ENCODE measurements around the gene AGPS. TPM values are rescaled to one million over a fixed set of nuclear protein-coding genes. Genes with fewer than 3 reads are reported as not detected.
A peak's percentile ranks its signal among the peaks of the same experiment; 100 is the strongest.

Gene AGPS
- total and polyA plus RNA-seq, 9 of the 15 experiments (the other 6 are each of a cell fraction or from before 2014, with no cell fraction given), result 15.5 to 211 (median 63.1) TPM

- FAIRE-seq (no peak), DNase-seq (ENCODE audit: extremely low read depth in 1 of 4, low spot score in 3 of 4) (no peak), ATAC-seq (no peak)
- in situ Hi-C loops (cut with MboI), result no loop called here
- no peak for TF ChIP-seq ZNF175 (CRISPR knock-in tag; IDR thresholded peaks at IDR 0.05; ENCODE audit: low read depth)
- Histone ChIP-seq H4K20me1 (replicated peaks; ENCODE audit: control insufficient read depth, insufficient read depth, low read length) (no peaks in the 10 kb centered on the region), H3K4me2 (ENCODE audit: insufficient read depth, low read length) (no peak overlapping the region), H3K36me3 (ENCODE audit: control insufficient read depth, insufficient read depth, low read length) (peaks cover 34% of the 10 kb centered on the region; the same call in 1 of the 3 replicates), H2AFZ (ENCODE audit: low read depth, low read length) (no peak overlapping the region), H3K9me1 (ENCODE audit: control insufficient read depth, insufficient read depth, low read length) (no peaks in the 10 kb centered on the region), H3K9me3 (replicated peaks; ENCODE audit: control insufficient read depth, insufficient read depth, low read depth, low read length) (peaks cover 4% of the 10 kb centered on the region; the same call in 1 of the 2 replicates), H3K27ac (ENCODE audit: extremely low read depth, low read depth, low read length) (no peak overlapping the region), H3K4me3 (no peak overlapping the region), H3K27me3 (ENCODE audit: control insufficient read depth in 2 of 2, insufficient read depth in 2 of 2, low read length in 2 of 2) (no peaks in the 10 kb centered on the region), H3K79me2 (ENCODE audit: control insufficient read depth, insufficient read depth, low read length) (no peaks in the 10 kb centered on the region), H3K4me1 (replicated peaks in 1 of 2; ENCODE audit: control insufficient read depth in 2 of 2, insufficient read depth in 2 of 2, low read length in 2 of 2) (no peaks in the 10 kb centered on the region), H3K9ac (ENCODE audit: insufficient read depth in 1 of 2, low read depth in 2 of 2, low read length in 2 of 2) (no peak overlapping the region)
- ChIA-PET CTCF (ENCODE audit: low intra/inter-chr PET ratio) (interaction anchor here (0.6 kb wide), 1 partner anchor 147 kb away, joined by 3 read pairs; no protein-coding TSS in a partner anchor), POLR2A (interaction anchor here (0.9 kb wide), 1 partner anchor 10 kb away, joined by 3 read pairs; no protein-coding TSS in a partner anchor)
- intact Hi-C loops (cut with micrococcal nuclease), result loop anchor here (10.0 kb wide), 2 partner anchors 147 to 317 kb away; no protein-coding TSS in a partner anchor
- no TSS peak for BruUV-seq (replicated peaks)
These were observed 89.6 kb downstream of the AGPS start for GRCh38 chr2:177482195-177482594.

DNA sequence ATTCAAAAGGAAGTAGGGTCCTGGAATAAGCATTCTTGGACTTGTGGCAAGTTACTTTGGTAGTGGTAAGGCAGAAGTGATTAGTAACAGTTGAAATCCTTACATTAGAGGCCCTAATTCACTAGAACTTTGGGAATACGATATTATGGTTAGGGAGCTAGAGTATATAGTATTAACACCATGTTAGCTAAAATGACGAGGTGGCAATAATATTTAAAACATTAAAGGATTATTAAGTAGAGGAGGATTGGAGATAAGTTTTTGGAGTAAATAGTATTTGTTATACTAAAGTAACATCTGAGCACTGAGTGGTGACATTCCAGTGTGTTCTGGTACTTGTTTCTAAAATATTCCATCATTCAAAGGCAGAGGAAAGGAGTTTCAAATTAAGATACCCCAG, 91.0 kb downstream of the AGPS start:
- Histone ChIP-seq H3K4me3 (no peak overlapping the region), H2AFZ (ENCODE audit: low read depth, low read length) (no peak overlapping the region), H3K27me3 (ENCODE audit: control insufficient read depth in 2 of 2, insufficient read depth in 2 of 2, low read length in 2 of 2) (no peaks in the 10 kb centered on the region), H3K79me2 (ENCODE audit: control insufficient read depth, insufficient read depth, low read length) (no peaks in the 10 kb centered on the region), H3K4me1 (replicated peaks in 1 of 2; ENCODE audit: control insufficient read depth in 2 of 2, insufficient read depth in 2 of 2, low read length in 2 of 2) (no peaks in the 10 kb centered on the region), H3K4me2 (ENCODE audit: insufficient read depth, low read length) (no peak overlapping the region), H3K36me3 (ENCODE audit: control insufficient read depth, insufficient read depth, low read length) (peaks cover 25% of the 10 kb centered on the region; the same call in 1 of the 3 replicates), H3K9ac (ENCODE audit: insufficient read depth in 1 of 2, low read depth in 2 of 2, low read length in 2 of 2) (no peak overlapping the region), H3K9me3 (replicated peaks; ENCODE audit: control insufficient read depth, insufficient read depth, low read depth, low read length) (no peaks in the 10 kb centered on the region), H4K20me1 (replicated peaks; ENCODE audit: control insufficient read depth, insufficient read depth, low read length) (no peaks in the 10 kb centered on the region), H3K27ac (ENCODE audit: extremely low read depth, low read depth, low read length) (no peak overlapping the region), H3K9me1 (ENCODE audit: control insufficient read depth, insufficient read depth, low read length) (no peaks in the 10 kb centered on the region)
- in situ Hi-C loops (cut with MboI), result no loop called here
- ChIA-PET CTCF (ENCODE audit: low intra/inter-chr PET ratio) (no interaction called here), POLR2A (interaction anchor here (0.6 kb wide), 1 partner anchor 19 kb away, joined by 3 read pairs; no protein-coding TSS in a partner anchor)
- 97% methylated on average over 2 of the region's 2 CpGs for WGBS (ENCODE audit: insufficient coverage, low coverage, missing lambda C conversion rate)
- TF ChIP-seq MAFG (tag; conservative IDR thresholded peaks at IDR 0.05) (peak; percentile 31), ZNF316 (IDR thresholded peaks at IDR 0.05) (peak; percentile 82), ZNF830 (CRISPR knock-in tag; IDR thresholded peaks at IDR 0.05) (no peak), MAFF (IDR thresholded peaks at IDR 0.05; ENCODE audit: low read length) (peak; percentile 37; the same call in 1 of the 2 replicates), C11orf30 (IDR thresholded peaks at IDR 0.05; ENCODE audit: low read depth) (peak; percentile 57; the same call in 1 of the 2 replicates), ZNF263 (CRISPR knock-in tag; IDR thresholded peaks at IDR 0.05; ENCODE audit: borderline replicate concordance) (no peak)
- intact Hi-C loops (cut with micrococcal nuclease), result loop anchor here (10.0 kb wide), 2 partner anchors 149 to 319 kb away; no protein-coding TSS in a partner anchor
- no peak for FAIRE-seq
- BruUV-seq (replicated peaks), result no TSS peak
- DNase-seq (ENCODE audit: extremely low read depth in 1 of 4, low spot score in 3 of 4), result no peak
- ATAC-seq, result no peak
